ENCODE measurements around the gene HUWE1.
A peak's percentile ranks its signal among the peaks of the same experiment; 100 is the strongest.
"Not testable (repeated sequence)": the region's sequence is repeated elsewhere in the genome, so short reads cannot be mapped to it uniquely, and the experiment has no call there.

HUWE1 gene, protein sequence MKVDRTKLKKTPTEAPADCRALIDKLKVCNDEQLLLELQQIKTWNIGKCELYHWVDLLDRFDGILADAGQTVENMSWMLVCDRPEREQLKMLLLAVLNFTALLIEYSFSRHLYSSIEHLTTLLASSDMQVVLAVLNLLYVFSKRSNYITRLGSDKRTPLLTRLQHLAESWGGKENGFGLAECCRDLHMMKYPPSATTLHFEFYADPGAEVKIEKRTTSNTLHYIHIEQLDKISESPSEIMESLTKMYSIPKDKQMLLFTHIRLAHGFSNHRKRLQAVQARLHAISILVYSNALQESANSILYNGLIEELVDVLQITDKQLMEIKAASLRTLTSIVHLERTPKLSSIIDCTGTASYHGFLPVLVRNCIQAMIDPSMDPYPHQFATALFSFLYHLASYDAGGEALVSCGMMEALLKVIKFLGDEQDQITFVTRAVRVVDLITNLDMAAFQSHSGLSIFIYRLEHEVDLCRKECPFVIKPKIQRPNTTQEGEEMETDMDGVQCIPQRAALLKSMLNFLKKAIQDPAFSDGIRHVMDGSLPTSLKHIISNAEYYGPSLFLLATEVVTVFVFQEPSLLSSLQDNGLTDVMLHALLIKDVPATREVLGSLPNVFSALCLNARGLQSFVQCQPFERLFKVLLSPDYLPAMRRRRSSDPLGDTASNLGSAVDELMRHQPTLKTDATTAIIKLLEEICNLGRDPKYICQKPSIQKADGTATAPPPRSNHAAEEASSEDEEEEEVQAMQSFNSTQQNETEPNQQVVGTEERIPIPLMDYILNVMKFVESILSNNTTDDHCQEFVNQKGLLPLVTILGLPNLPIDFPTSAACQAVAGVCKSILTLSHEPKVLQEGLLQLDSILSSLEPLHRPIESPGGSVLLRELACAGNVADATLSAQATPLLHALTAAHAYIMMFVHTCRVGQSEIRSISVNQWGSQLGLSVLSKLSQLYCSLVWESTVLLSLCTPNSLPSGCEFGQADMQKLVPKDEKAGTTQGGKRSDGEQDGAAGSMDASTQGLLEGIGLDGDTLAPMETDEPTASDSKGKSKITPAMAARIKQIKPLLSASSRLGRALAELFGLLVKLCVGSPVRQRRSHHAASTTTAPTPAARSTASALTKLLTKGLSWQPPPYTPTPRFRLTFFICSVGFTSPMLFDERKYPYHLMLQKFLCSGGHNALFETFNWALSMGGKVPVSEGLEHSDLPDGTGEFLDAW (N-terminal part only)

DNA sequence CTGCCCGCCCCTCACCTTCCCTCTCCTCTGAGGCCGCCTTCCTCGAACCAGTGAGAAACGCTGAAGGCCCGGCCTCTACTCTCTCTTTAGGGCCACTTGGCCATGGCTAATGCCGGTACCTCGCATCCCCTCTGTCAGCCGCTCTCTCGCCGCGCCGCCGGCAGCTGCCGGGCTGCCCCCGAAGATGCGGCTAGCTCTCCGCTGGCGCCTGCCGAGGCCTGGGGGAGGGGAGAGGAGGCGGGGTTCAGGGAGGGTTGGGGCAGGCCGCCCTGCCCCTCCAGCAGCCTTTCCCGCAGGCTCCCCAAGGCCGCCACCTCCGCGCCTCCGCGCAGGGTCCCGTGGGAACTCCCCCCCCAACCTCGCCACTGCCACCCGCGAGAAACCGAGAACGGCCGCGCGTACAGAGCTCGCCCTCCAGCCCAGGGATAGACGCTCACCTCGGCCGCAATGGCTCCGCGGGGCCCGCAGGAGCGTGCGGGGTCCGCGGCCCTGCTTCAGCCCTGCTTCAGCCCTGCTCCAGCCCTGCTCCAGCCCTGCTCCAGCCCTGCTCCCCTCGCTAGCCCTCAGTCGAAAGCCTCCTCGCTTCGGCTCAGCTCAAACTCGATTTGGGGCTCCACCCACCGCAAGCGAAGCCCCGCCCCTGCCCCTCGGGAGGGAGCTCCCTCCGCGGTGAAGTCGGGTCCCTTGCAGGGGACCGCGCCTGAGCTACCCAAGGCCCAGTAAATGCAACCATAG lies at the start of gene HUWE1:
TSS of gene HUWE1 (minus strand) at position 569 of the 735 bp plus-strand sequence. CDS start 32,612 bp downstream, outside the sequence.
- DNase-seq (ENCODE audit: low read depth), result peak; percentile 65

DNA sequence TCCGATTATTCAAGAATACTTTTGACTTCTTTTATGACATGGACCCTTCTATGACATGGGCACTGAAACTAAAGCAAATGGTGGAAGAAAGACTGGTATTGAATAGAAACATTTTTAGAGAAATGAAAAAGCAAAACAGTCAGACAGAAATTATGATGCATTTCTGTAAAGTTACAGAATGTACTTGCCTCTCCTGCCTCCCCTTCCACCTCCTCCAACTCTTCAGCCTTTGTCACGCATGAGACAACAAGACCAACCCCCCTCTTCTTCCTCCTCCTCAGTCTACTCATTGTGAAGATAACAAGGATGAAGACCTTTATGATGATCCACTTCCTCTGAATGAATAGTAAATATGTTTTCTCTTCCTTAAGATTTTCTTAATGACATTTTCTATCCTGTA lies 46.3 kb upstream of the HUWE1 start:
- no peak for DNase-seq (ENCODE audit: low read depth)

DNA sequence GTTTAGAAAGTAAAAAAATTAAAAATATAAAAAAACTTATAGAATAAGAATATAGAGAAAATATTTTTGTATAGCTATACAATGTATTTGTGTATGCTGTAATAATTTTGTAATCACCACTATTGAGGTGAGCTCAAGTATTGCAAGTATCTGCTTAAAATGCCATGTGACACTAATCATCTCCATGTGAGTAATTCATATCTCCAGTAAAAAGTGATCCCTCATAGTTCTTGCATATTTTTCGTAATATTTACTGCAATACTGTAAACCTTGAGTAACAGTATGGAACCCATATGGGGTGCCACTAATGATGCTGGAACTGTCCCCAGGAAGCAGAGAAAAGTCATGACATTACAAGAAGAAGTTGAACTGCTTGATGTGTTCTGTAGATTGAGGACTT lies 43.2 kb upstream of the HUWE1 start:
- DNase-seq (ENCODE audit: low read depth), result peak; percentile 45

DNA sequence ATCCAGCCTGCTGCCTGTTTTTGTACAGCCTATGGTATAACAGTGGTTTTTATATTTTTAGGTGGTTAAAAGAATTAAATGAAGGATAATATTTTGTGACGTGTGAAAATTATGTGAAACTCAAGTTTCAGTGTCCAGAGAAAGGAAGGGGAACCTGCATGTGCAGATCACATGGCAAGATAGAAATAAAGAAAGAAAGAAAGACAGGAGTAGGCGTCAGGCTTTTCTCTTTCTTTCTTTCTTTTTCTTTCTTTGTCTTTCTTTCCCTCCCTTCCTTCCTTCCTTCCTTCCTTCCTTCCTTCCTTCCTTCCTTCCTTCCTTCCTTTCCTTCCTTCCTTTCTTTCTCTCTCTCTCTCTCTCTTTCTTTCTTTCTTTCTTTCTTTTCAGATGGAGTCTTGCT lies 42.0 kb upstream of the HUWE1 start:
- DNase-seq (ENCODE audit: low read depth), result no peak

DNA sequence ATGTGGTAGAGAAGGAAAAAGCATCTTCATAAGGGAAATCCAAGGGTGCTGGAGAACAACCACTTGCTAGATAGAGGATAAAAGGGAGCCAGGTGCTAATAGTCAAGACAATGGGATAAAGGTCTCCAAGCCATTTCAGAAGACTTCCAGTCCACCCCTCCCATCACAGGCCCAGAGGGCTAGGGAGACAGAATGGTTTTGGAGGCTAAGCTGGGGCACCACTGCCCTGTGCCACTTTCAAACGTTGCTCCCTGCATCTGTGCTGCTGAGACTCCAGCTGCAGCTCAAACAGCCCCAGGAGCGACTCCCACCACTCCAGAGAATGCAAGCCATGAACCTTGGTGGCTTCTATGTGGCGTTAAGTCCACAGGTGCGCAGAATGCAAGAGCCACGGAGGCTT lies 38.4 kb upstream of the HUWE1 start:
- DNase-seq (ENCODE audit: low read depth), result no peak

DNA sequence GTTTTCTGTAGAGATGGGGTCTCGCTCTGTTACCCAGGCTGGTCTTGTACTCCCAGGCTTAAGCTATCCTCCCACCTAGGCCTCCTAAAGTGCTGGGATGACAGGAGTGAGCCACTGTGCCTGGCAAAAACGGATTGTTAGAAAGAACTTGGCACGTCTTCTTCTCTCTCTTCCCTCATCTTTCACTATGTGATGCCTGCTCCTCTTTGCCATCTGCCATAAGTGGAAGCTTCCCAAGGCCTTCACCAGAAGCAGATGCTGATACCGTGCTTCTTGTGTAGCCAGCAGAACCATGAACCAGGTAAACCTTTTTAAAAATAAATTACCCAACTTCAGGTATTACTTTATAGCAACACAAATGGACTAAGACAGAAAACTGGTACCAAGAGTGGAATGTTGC lies 36.9 kb upstream of the HUWE1 start:
- DNase-seq (ENCODE audit: low read depth), result no peak

DNA sequence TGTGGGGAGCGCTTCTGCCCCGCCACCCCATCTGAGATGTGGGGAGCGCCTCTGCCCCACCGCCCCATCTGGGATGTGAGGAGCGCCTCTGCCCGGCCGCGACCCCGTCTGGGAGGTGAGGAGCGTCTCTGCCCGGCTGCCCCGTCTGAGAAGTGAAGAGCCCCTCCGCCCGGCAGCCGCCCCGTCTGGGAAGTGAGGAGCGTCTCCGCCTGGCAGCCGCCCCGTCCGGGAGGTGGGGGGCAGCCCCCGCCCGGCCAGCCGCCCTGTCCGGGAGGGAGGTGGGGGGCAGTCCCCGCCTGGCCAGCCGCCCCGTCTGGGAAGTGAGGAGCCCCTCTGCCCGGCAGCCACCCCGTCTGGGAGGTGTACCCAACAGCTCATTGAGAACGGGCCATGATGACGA lies 35.1 kb upstream of the HUWE1 start:
- not testable (repeated sequence) for DNase-seq (ENCODE audit: low read depth)

DNA sequence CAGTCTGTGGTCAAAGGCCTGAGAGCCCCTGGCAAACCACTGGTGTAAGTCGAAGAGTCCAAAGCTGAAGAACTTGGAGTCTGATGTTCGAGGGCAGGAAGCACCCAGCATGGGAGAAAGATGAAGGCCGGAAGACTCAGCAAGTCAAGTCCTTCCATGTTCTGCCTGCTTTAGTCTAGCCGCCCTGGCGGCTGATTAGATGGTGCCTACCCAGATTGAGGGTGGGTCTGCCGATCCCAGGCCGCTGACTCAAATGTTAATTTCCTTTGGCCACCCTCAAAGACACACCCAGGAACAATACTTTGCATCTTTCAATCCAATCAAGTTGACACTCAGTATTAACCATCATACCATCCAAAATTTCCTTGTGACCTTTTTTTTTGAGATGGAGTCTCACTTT lies 33.1 kb upstream of the HUWE1 start:
- DNase-seq (ENCODE audit: low read depth), result not testable (repeated sequence)

DNA sequence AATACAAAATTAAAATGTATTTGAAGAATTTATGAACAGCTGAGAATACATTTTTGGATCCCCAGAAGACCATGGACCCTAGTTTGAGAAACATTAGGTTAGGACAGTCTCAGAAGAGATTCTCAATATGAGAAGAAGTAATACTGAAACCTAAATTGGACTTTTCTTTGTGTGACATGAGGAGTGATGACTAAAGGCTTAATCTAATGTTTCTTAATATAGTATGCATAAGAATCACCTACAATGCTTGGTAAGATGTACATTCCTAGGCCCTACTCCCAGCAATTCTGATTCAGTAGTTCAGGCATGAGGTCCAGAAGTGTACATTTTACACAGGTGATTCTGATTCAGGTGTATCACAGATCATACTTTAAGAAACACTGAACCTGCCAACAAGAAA lies 31.6 kb upstream of the HUWE1 start:
- no peak for DNase-seq (ENCODE audit: low read depth)

DNA sequence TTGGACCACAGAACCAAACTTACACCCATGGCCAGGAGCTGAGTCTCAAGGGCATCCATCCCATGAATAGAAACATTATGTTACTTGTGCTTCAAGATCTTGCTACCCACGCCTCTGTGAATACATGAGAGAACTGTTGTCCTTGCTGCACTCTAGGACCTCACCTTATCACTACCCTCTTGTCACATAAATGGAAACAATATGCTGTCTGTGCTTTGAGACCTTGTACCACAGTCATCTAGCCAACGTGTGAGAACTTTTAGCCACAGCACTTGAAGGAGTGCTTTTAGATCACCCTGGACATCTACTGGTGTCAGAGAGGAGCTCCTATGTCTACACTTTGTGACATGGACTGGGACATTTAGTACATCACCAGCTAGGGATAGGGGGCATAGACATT lies 30.7 kb upstream of the HUWE1 start:
- DNase-seq (ENCODE audit: low read depth), result no peak

DNA sequence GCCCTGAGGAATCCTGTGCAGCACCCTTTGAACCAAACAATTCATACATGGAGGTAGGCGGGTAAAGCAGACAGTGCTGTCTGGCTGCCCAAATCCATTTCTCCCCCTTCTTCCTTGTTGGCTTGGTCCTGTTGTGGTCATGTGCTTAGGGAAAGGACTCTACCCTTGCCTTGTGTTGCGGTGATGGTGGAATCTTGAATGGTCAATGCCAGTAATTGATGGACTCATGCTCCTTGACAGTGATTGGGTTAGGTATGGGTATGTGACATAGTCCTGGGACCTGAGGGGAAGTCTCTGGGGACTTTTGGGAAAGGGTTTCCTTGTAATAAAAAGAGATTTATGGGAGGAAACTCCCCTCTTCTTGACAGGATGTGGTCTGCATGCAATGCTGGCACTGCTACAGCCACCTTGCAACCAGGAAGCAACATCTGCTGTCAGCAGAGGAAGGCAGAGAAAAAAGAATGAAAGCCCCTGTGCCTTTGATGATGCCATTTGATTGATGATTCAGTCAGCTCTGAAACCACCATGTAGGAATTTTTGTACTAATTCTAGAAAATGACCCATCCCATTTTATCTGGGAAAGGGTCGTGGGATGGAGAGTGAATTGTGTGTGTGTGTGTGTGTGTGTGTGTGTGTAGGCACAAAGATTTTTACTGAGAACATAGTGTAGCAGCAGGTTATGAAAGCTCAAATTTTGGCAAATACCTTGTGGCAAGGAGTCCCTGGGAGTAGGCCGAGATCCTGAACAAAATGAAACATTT lies 30.0 kb upstream of the HUWE1 start:
- no peak for DNase-seq (ENCODE audit: low read depth)

DNA sequence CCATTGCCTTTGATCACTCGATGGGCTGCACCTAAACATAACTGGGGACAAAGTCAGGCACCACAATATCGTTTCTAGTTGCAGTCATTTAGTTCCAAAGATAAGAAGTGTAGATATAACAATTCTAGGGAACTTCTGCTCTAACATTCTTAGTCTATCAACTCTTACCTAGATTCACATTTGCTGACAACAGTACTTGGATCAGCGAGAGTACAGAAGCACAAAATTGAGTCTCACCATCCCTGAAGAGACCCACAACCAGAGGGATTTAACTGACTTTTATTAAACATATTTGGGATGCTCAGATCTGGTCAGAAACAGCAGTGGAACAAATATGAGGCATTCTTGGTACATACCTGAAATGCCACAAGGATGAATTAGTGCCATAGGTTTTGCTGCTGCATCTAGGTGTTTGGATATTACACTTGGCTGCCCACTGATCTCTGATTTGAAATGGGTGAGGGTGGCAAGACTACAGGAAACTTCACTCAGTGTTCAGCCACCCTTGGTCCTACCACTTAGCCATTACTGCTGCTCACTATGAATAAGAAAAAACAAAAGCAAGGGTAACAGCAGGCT lies 28.9 kb upstream of the HUWE1 start:
- DNase-seq (ENCODE audit: low read depth), result no peak

DNA sequence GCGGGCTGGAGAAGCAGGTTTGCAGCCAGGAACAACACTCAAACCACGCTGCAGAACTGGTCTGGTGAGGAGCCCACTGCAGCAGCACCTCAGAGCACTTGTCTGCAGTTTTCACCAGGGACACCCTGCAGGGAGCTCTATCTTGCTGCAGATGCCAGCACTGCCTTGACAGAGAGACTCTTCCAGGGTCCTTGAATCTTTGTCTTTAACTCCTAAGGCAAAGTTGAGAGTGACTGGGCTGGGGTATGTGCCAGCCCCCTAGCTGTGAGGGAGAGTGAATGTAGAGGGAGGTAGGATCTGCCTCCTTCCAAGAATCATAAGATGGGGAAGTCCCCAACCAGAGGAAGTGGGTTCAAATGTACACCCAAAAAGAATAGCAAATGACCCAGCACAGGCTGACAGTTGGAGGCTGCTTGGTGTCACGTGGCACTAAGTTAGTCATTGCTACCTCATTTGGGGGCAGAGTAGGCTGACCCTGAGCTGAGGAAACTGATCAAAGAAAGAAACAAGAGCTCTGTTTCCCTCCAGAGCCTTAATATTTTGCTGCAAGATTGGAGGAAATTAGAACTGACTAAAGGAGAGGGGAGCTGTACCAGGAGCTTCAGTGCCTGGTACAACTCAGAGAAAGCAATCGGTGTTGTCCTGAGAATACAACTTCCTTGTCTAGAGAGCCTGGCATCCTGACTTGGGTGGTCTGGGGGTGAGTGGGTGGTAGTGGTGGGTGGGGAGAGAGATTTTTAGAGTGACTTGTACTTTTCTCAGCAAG lies 28.2 kb upstream of the HUWE1 start:
- DNase-seq (ENCODE audit: low read depth), result no peak

DNA sequence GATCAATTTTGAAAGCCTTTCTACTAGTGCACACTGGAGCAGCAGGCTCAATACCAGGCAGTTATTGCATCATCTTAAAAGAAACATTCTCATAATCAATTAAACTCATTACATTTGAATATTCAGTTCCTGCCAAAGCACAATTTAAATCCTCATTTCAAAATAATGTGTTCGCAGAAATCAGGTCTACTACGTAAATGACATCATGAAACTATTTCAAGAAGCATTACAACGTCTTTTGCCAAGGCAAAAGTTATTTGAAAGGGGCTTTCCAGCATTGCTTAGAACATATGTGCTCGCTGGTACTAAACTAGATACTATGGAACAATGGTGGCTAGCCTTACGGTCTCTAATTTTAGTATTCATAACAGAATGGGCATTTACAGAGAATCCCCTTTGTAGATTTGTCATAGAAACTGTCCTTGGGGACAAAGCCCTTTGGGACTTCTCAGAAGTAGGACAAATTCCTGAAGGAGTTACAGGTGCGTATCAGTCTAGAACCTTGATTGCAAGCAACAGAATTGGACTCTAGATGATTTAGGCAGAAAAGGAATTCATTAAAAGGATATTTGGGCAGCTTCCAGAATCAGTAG lies 27.6 kb upstream of the HUWE1 start:
- no peak for DNase-seq (ENCODE audit: low read depth)

DNA sequence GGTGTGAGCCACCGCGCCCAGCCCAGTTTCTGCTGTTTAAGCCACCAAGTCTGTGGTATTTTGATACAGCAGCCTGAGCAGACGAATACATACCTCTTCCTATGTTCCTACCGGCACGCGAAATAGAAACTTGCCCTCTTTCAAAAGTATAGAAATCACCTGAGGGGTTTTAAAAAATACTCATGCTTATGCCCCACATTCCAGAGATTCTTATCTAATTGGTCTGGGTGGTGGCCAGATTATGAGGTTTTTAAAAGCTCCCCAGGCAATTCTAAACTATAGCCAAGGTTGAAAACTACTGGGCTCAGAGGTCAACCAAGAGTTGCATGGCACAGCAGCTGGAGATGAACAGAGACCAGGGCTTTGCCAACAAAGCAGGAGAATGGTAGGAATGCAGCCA lies 24.9 kb upstream of the HUWE1 start:
- no peak for DNase-seq (ENCODE audit: low read depth)

DNA sequence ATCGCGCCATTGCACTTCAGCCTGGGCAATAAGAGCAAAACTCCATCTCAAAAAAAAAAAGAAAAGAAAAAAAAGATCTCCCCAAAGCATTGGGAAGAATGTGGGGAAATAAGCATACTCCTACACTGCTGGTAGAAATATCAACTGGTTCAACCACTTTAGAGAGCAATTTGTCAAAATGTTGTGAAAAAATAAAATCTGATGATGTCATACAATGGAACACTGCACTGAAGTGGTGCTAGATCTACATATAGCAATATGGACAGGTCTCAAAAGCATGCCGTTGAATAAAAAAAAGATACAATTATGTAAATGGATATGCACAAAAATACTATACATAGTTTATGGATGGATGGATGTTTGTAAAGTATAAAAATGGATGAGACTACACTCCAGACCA lies 18.3 kb upstream of the HUWE1 start:
- no peak for DNase-seq (ENCODE audit: low read depth)

DNA sequence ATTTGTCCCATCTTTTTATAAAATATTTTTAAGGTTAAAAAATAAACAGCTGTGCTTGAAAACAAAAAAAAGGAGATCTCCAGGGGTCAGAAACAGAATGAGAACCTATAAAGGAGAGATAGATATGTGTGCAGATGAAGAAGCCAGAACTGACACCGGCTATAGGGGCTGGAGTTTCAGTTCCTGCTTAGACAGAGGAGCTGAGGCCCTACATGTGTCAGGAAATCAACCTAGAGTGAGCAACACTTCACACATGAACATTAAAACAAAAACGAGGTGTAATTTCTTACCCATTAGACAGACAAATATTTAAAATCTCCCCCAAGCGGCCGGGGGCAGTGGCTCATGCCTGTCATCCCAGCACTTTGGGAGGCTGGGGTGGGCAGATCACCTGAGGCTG lies 17.8 kb upstream of the HUWE1 start:
- no peak for DNase-seq (ENCODE audit: low read depth)

DNA sequence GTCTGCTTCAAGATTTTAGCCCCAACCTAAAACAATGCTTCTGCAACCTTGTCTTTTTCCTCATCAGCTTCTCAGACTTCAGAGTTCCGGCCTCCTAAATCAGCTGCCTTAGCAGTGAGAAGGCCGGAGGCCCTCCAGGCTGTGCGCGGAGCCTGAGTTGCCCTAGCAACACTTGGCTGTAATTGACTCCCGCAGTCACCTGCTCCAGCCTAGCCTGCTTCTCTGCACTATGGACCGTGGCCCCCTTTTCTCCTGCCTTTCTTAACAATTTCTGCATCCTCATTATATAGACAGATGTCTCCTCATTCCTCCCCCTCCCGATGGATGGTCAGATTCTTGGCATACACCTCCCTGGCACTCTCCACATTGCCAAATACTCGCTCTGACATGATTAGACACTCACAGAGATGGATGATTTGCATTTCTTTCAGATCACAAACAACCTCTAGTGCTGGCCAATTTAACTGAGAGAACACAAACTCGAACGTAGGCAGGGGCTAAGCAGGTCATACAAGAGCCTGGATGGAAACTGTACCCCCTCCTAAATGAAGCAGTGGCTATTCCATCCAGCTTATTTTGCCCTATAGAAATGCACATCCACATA lies 9.5 kb upstream of the HUWE1 start:
- no peak for DNase-seq (ENCODE audit: low read depth)

DNA sequence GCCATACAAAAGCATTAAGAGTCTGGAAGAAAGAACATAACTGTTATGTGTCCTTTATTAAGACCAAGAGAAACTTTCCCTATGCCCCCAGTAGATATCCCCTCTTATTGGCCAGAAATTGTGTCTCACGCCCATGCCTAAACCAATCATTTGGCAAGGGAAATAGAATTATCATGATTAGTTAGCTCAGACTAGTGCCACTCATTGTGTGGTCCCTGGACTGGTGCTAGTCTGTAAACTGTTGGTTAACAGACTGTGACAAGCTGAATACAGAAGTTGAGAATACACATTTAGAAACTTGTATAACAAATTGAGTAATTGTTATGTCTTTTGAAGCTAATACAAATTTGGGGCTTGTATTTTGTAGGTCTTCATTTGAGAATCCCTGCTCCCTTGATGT lies 8.1 kb upstream of the HUWE1 start:
- no peak for DNase-seq (ENCODE audit: low read depth)

Measured in fibroblast of gingiva (primary cell).